ENCODE results near the gene POU2AF1. TPM values are rescaled to one million over a fixed set of nuclear protein-coding genes. Genes with fewer than 3 reads are reported as not detected.

Gene POU2AF1
- total and polyA plus RNA-seq, 2 of the 8 experiments (the other 6 are each of a cell fraction or from before 2014, with no cell fraction given), result not detected

GRCh38 chr11:111376181-111376871 lies 2.7 kb downstream of the POU2AF1 start:
- Histone ChIP-seq H3K14ac (ENCODE audit: insufficient read length) (no peak overlapping the region), H2BK20ac (ENCODE audit: low read length) (no peak overlapping the region), H3K9ac (replicated peaks in 1 of 4; ENCODE audit: extremely low read depth in 1 of 4, low read depth in 3 of 4, low read length in 3 of 4) (no peak overlapping the region), H2BK12ac (ENCODE audit: low read depth, low read length) (no peak overlapping the region), H4K5ac (ENCODE audit: insufficient read length, low read depth, low read length) (no peak overlapping the region), H2BK5ac (ENCODE audit: low read depth, low read length) (no peak overlapping the region), H2AK5ac (ENCODE audit: low read depth, low read length) (no peak overlapping the region), H3K4me2 (ENCODE audit: insufficient read depth in 1 of 2, low read depth in 2 of 2, low read length in 2 of 2) (no peak overlapping the region), H3K4me3 (ENCODE audit: extremely low read depth in 1 of 4, insufficient read depth in 2 of 4, low read depth in 3 of 4, low read length in 4 of 4) (no peak overlapping the region), H4K8ac (ENCODE audit: extremely low read depth, insufficient read depth, low read length) (no peak overlapping the region), H3K18ac (ENCODE audit: extremely low read depth, low read length) (no peak overlapping the region), H4K91ac (replicated peaks; ENCODE audit: insufficient read length, low read length) (no peak overlapping the region), H3K79me2 (ENCODE audit: control insufficient read depth in 1 of 2, insufficient read depth in 2 of 2, low read length in 2 of 2) (no peaks in the 10 kb centered on the region), H3K23ac (ENCODE audit: insufficient read length) (no peak overlapping the region), H3K27me3 (replicated peaks in 1 of 4; ENCODE audit: control insufficient read depth in 3 of 4, extremely low read depth in 1 of 4, insufficient read depth in 3 of 4, low read length in 3 of 4) (no peaks in the 10 kb centered on the region), H2AFZ (ENCODE audit: low read length) (no peak overlapping the region; the same call in 1 of the 2 replicates), H3K4me1 (replicated peaks in 1 of 4; ENCODE audit: control insufficient read depth in 3 of 4, insufficient read depth in 4 of 4, low read length in 3 of 4) (no peaks in the 10 kb centered on the region), H3K36me3 (ENCODE audit: control insufficient read depth in 2 of 4, insufficient read depth in 4 of 4, low read length in 3 of 4) (no peaks in the 10 kb centered on the region), H3K56ac (replicated peaks; ENCODE audit: insufficient read length, low read depth, low read length) (no peak overlapping the region), H3K79me1 (ENCODE audit: low read depth, low read length) (no peaks in the 10 kb centered on the region), H3K9me3 (ENCODE audit: insufficient read depth in 2 of 2, low read depth in 1 of 2, low read length in 1 of 2) (no peaks in the 10 kb centered on the region), H3K27ac (ENCODE audit: low read depth, low read length) (no peak overlapping the region), H3K4ac (replicated peaks; ENCODE audit: insufficient read length, low read depth, low read length) (no peak overlapping the region), H4K20me1 (replicated peaks in 1 of 2; ENCODE audit: control insufficient read depth in 1 of 2, insufficient read depth in 2 of 2, low read length in 2 of 2) (no peaks in the 10 kb centered on the region), H2BK15ac (ENCODE audit: low read length) (no peak overlapping the region), H3K23me2 (ENCODE audit: low read depth, low read length) (no peaks in the 10 kb centered on the region), H2BK120ac (replicated peaks; ENCODE audit: low read depth, low read length) (no peak overlapping the region)
- WGBS, 2 experiments (ENCODE audit: extremely low coverage in 1 of 2, insufficient coverage in 1 of 2, insufficient read length in 1 of 2, insufficient replicate concordance in 2 of 2, low coverage in 1 of 2, low lambda C conversion rate in 2 of 2, missing lambda C conversion rate in 1 of 2), result 84% methylated on average over 3 of the region's 3 CpGs; no CpG with 5 or more reads in 1 of the 2 experiments
- ChIA-PET POLR2A (ENCODE audit: partially characterized antibody) (no interaction called here), CTCF (ENCODE audit: partially characterized antibody) (interaction anchor here (0.6 to 2.3 kb wide), 5 partner anchors 13 to 93 kb away, joined by 3 to 8 read pairs (median 3); no protein-coding TSS in a partner anchor)
- FAIRE-seq (no peak), DNase-seq (ENCODE audit: low read depth in 1 of 2, low spot score in 2 of 2) (no peak)
- no peak for TF ChIP-seq ZNF274 (IDR thresholded peaks at IDR 0.05; ENCODE audit: borderline replicate concordance, extremely low read depth, low read length)
- no peak for TF ChIP-seq KDM4A (IDR thresholded peaks at IDR 0.05; ENCODE audit: low read depth, low read length, severe bottlenecking)
- no peak for TF ChIP-seq POLR2AphosphoS5 (IDR thresholded peaks at IDR 0.05; ENCODE audit: low read depth, low read length)
- TF ChIP-seq RNF2 (IDR thresholded peaks at IDR 0.05; ENCODE audit: borderline replicate concordance, low read depth, low read length, missing control alignments, poor library complexity, severe bottlenecking), result no peak
- TF ChIP-seq USF2 (IDR thresholded peaks at IDR 0.05; ENCODE audit: low read length), result no peak
- no peak for TF ChIP-seq JUN (IDR thresholded peaks at IDR 0.05; ENCODE audit: low read depth, low read length)
- TF ChIP-seq CTBP2 (IDR thresholded peaks at IDR 0.05; ENCODE audit: borderline replicate concordance, insufficient read depth, insufficient read length, low read length), result no peak
- TF ChIP-seq E2F6 (IDR thresholded peaks at IDR 0.05), result no peak
- TF ChIP-seq NANOG (IDR thresholded peaks at IDR 0.05; ENCODE audit: insufficient read depth, low read depth, low read length, poor library complexity, severe bottlenecking), result no peak
- TF ChIP-seq ASH2L (IDR thresholded peaks at IDR 0.05; ENCODE audit: low read length), result no peak

Measured in H1 (cell line).